ENCODE results near the gene CLEC2D.

Gene CLEC2D

DNA sequence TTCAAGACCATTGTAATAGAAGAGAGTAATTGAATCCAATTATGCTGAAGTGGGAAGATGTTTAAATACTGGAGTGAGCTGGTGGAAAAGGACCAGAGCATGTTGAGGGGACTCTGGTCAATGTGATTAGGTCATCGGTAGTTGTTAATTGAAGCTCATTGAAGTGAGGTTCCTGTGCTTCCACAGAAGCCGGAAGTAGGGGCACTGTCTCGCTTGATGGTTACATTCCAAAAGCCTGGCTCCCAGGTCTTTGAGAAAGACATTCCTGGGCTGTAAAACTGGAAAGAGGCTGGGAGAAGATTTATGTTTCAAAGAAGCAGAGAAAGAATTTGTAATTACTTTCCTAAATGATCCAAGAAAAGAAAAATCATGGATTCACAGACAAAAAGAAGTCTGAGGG, 75.7 kb downstream of the CLEC2D start:
- peaks cover 20 to 48% (median 35%) of the 10 kb centered on the region in 10 experiments for H3K4me1 ChIP-seq
- no peaks in the 10 kb centered on the region for H4K20me1 ChIP-seq

More for the DNA sequence above, 75.7 kb downstream of the CLEC2D start:
- H3K9ac ChIP-seq, result no peak overlapping the region
- no peaks in the 10 kb centered on the region for H3K36me3 ChIP-seq
- no peaks in the 10 kb centered on the region for H3K27me3 ChIP-seq
- peak overlapping the region in 1 of 11 experiments; percentile 36; a peak in 1 of 22 replicates for H3K27ac ChIP-seq
- peaks cover 0 to 3% (median 0%) of the 10 kb centered on the region in 11 experiments; a peak in 5 of 22 replicates for H3K9me3 ChIP-seq (replicated peaks in 1 of 11)
- no peak for TF ChIP-seq Cebpa-rat (IDR thresholded peaks at IDR 0.05)
- peak overlapping the region in 10 of 11 experiments; percentile 4 to 53 (median 40); a peak in 16 of 22 replicates for H3K4me2 ChIP-seq
- H3K4me3 ChIP-seq, result no peak overlapping the region

Data from BLaER1 treated with 17β-estradiol and CSF1 and Interleukin-3, amounts not matched to agents 10 nM and 100 nM (cell line).